IPS DF 19.7 (cell line): ENCODE results near the gene KIAA1549.

Experiments
- DNase-seq: peaks from one replicate; pipeline ENCODE4 v3.0.0-alpha.2; 2013; ENCODE audit warnings: low read depth, low spot score

KIAA1549 gene

GRCh38 chr7:138975343-138976104 is 5.7 kb downstream of the KIAA1549 start:
- no peak for DNase-seq

DNA sequence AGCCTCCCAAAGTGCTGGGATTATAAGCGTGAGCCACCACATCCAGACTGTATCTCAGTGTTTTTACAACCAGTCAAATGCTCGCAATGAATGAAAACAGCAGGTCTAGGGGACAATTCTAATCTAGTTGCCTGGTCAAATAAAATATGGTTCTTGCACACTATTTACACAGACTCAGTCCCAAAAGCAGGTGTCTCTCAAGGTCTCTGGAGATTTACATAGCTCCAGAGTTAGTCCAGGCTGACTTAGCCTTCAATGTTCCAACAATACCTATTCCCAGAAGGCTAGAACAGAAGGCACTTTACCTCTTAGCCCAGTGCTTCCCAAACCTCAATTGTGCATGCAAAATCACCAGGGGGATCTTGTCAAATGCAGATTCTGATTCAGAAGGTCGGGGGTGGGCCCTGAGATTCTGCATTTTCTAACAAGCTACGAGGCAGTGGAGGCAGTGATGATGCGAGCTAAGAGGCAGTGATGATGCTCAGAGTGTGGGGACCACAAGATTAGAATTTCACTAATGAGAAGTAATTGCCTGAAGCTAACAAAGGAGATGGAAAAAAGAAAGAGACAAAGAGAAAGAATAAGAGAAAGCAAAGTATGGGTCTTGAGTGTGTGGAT is 6.4 kb downstream of the KIAA1549 start:
- no peak for DNase-seq

- DNase-seq = no peak
These were observed 7.1 kb downstream of the KIAA1549 start for GRCh38 chr7:138974103-138974502.

GRCh38 chr7:138970952-138971351 is 10.2 kb downstream of the KIAA1549 start:
- DNase-seq = no peak

- DNase-seq = no peak
These were observed 10.7 kb downstream of the KIAA1549 start for GRCh38 chr7:138970446-138970845.

DNA sequence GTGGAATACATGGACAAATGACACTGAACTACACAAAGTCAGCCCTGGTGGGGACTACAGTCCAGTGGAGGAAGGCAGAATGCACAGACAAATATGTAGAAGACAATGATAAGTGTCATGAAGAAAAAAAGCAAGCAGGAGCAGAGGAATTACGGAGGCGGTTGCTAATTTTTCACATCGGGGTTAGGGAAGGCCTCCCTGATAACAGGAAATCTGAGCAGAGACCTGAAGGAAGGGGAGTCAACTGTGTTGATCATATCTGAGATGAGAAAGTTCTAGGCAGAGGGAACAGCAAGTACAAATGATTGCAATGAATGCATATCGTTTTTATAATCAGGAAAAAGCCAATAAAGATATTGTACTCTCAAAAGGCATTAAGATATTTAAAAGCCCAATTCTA is 14.0 kb downstream of the KIAA1549 start:
- DNase-seq = no peak

DNA sequence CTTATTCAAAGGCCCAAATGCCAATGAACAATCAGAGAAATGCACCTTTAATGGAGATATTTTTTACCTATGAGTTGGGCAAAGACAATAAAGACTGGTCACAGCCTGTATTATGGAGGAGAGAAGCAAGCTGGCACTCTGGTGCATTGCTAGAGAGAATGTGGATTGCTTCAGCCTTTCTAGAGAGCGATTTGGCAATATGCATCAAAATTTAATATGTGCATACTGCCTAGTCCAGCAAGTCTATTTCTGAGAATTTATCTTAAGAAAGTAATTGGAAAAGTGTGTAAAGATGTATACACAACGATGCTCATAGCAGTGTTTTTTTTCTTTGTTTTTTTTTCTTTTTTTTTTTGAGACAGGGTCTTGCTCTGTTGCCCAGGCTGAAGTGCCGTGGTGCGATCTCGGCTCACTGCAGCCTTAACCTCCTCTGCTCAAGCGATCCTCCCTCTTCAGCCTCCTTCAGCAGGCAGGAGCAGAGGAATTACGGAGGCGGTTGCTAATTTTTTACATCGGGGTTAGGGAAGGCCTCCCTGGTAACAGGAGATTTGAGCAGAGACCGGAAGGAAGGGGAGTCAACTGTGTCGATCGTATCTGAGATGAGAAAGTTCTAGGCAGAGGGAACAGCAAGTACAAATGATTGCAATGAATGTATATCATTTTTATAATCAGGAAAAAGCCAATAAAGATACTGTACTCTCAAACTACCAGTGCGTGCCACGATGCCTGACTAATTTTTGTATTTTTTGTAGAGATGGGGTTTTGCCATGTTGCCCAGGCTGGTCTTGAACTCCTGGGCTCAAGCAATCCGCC is 16.4 kb downstream of the KIAA1549 start:
- no peak for DNase-seq

GRCh38 chr7:138963675-138964074 is 17.5 kb downstream of the KIAA1549 start:
- no peak for DNase-seq

DNA sequence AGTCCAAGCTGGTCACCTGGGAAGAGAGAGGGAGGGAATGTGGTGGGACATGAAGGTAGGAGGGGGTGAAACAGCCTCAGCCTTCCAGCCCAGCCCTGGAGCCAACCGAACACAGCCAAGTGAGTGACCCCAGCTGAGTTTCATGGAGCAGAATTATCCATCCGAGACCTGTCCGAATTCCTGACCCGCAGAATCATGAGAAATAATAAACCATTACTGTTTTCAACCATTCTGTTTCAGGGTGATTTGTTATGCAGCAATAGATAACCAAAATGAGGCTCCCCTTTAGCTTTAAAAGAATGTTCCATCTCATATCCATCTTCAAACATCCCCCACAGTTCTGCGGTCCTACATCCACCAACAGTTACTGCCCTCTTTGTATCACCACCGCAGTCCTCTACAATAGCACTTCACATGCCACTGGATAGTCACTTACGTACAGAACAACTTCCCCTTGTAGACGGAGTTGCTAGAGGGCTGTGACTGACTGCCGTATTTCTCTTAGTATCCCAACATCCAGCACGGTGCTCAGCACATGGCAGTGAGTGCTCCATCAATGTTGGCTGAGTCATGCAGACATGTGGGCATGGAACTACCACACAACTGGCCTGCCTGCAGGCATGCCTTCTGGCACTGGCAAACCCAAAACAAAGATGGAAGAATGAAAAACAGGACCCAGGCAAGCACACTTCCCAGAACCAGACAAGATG is 18.5 kb downstream of the KIAA1549 start:
- no peak for DNase-seq

GRCh38 chr7:138961159-138961558 is 20.0 kb downstream of the KIAA1549 start:
- DNase-seq = no peak

DNA sequence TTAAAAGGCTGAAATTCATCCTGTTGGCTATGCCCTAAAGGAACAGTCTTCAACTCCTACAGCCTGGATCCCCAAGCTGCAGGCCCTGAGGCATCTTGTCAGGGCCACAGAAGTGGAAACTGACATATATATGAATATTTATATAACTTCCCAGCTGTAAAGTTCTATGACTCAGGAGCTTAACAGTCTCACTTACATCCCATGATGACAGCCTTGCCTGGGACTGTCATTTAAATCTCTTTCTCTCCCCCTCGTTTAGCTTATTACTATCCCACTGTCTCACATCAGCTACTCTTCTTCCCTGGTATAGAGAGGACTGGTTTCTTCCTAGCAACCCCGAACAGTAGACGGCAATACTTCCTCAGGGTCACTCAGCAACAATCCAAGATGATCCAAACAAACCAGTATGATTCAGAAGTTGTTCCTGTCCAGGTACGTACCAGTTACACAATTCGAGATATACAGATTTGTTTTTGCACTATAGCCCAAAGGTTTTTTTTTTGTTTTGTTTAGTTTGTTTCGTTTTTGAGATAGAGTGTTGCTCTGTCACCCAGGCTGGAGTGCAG is 22.7 kb downstream of the KIAA1549 start:
- DNase-seq = no peak

GRCh38 chr7:138957753-138958390 is 23.3 kb downstream of the KIAA1549 start:
- no peak for DNase-seq

- DNase-seq = no peak
These were observed 24.0 kb downstream of the KIAA1549 start for GRCh38 chr7:138957217-138957616.

- no peak for DNase-seq
These were observed 26.4 kb downstream of the KIAA1549 start for GRCh38 chr7:138954545-138955475.

- no peak for DNase-seq
These were observed 28.4 kb downstream of the KIAA1549 start for GRCh38 chr7:138952791-138953190.

DNA sequence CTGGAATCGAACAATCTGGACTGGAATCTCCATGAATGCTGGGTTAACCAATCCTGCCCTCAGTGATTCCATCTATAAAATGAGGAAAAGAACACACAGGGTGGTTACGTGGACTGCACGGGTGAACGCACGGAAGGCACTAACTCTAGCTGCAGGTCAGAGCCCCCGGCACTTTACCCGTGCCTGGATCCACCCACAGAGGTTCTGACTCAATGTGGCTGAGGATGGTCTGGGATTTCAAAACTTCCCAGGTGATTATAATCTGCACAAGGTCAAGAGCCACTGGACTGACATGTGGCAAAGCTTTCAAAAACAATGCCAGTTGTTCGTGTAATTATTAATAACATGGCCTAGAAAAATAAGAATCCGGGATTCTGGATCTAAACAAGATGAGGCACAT is 29.2 kb downstream of the KIAA1549 start:
- DNase-seq = no peak

- DNase-seq = no peak
These were observed 31.6 kb downstream of the KIAA1549 start for GRCh38 chr7:138949421-138950088.

- no peak for DNase-seq
These were observed 32.8 kb downstream of the KIAA1549 start for GRCh38 chr7:138948403-138948802.

DNA sequence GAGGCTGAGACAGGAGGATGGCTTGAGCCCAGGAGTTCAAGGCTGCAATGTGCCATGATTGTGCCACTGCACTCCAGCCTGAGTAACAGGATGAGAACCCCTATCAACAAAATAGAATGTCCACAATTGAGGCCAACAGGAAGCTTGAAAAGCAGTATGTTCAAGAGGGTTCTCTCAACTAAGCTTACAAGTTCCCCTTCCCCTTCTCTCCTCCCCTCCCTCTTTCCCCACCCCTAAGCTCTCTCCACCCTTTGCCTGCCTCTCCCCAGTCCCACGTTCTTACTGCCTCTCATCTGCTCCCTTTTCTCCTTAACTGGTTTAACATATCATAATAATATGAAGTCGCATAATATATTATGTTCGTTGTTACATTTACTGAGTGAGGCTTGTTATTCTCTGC is 35.4 kb downstream of the KIAA1549 start:
- DNase-seq = no peak
